Measurements from ENCODE around the gene ATP6V1E1.
"Not testable (repeated sequence)": the region's sequence is repeated elsewhere in the genome, so short reads cannot be mapped to it uniquely, and the experiment has no call there.

ATP6V1E1 gene

GRCh38 chr22:17648569-17648968 is 20.0 kb upstream of the ATP6V1E1 start:
- Histone ChIP-seq H3K4me3 (ENCODE audit: low read depth, low read length) (no peak overlapping the region), H3K4me1 (ENCODE audit: control insufficient read depth, insufficient read depth, low read length, unreplicated experiment) (no peaks in the 10 kb centered on the region), H3K36me3 (ENCODE audit: insufficient read depth, low read length) (no peaks in the 10 kb centered on the region), H2AFZ (ENCODE audit: low read length, unreplicated experiment) (no peak overlapping the region), H3K27ac (ENCODE audit: low read depth, low read length) (no peak overlapping the region), H3K79me2 (ENCODE audit: control insufficient read depth, insufficient read depth, low read length, unreplicated experiment) (peaks cover 4% of the 10 kb centered on the region), H3K27me3 (ENCODE audit: insufficient read depth, low read length) (no peaks in the 10 kb centered on the region)

- H3K27me3 ChIP-seq (ENCODE audit: insufficient read depth, low read length): no peaks in the 10 kb centered on the region
- no peak overlapping the region for H2AFZ ChIP-seq (ENCODE audit: low read length, unreplicated experiment)
- H3K4me3 ChIP-seq (ENCODE audit: low read depth, low read length): no peak overlapping the region
- H3K79me2 ChIP-seq (ENCODE audit: control insufficient read depth, insufficient read depth, low read length, unreplicated experiment): peaks cover 5% of the 10 kb centered on the region
- H3K4me1 ChIP-seq (ENCODE audit: control insufficient read depth, insufficient read depth, low read length, unreplicated experiment): no peaks in the 10 kb centered on the region
- no peaks in the 10 kb centered on the region for H3K36me3 ChIP-seq (ENCODE audit: insufficient read depth, low read length)
- no peak overlapping the region for H3K27ac ChIP-seq (ENCODE audit: low read depth, low read length)
Measured at GRCh38 chr22:17647991-17648390, 19.4 kb upstream of the ATP6V1E1 start.

- Histone ChIP-seq H3K36me3 (ENCODE audit: insufficient read depth, low read length) (no peaks in the 10 kb centered on the region), H3K79me2 (ENCODE audit: control insufficient read depth, insufficient read depth, low read length, unreplicated experiment) (peaks cover 9% of the 10 kb centered on the region), H3K27ac (ENCODE audit: low read depth, low read length) (no peak overlapping the region), H3K27me3 (ENCODE audit: insufficient read depth, low read length) (no peaks in the 10 kb centered on the region), H3K4me1 (ENCODE audit: control insufficient read depth, insufficient read depth, low read length, unreplicated experiment) (no peaks in the 10 kb centered on the region), H2AFZ (ENCODE audit: low read length, unreplicated experiment) (no peak overlapping the region), H3K4me3 (ENCODE audit: low read depth, low read length) (no peak overlapping the region)
Measured at GRCh38 chr22:17647452-17647851, 18.9 kb upstream of the ATP6V1E1 start.

- H3K4me3 ChIP-seq (ENCODE audit: low read depth, low read length); H3K27me3 ChIP-seq (ENCODE audit: insufficient read depth, low read length); H3K27ac ChIP-seq (ENCODE audit: low read depth, low read length); H2AFZ ChIP-seq (ENCODE audit: low read length, unreplicated experiment); H3K36me3 ChIP-seq (ENCODE audit: insufficient read depth, low read length): not testable (repeated sequence)
- peaks cover 13% of the 10 kb centered on the region for H3K4me1 ChIP-seq (ENCODE audit: control insufficient read depth, insufficient read depth, low read length, unreplicated experiment)
- peaks cover 28% of the 10 kb centered on the region for H3K79me2 ChIP-seq (ENCODE audit: control insufficient read depth, insufficient read depth, low read length, unreplicated experiment)
Measured at GRCh38 chr22:17642357-17642756, 13.8 kb upstream of the ATP6V1E1 start.

- Histone ChIP-seq H3K27ac (ENCODE audit: low read depth, low read length) (no peak overlapping the region), H3K27me3 (ENCODE audit: insufficient read depth, low read length) (no peaks in the 10 kb centered on the region), H3K4me1 (ENCODE audit: control insufficient read depth, insufficient read depth, low read length, unreplicated experiment) (peaks cover 14% of the 10 kb centered on the region), H3K4me3 (ENCODE audit: low read depth, low read length) (no peak overlapping the region), H3K36me3 (ENCODE audit: insufficient read depth, low read length) (no peaks in the 10 kb centered on the region), H3K79me2 (ENCODE audit: control insufficient read depth, insufficient read depth, low read length, unreplicated experiment) (peaks cover 28% of the 10 kb centered on the region), H2AFZ (ENCODE audit: low read length, unreplicated experiment) (no peak overlapping the region)
Measured at GRCh38 chr22:17641269-17641668, 12.7 kb upstream of the ATP6V1E1 start.

- Histone ChIP-seq H3K4me1 (ENCODE audit: control insufficient read depth, insufficient read depth, low read length, unreplicated experiment) (peaks cover 17% of the 10 kb centered on the region), H3K4me3 (ENCODE audit: low read depth, low read length) (peak overlapping the region; percentile 96), H3K79me2 (ENCODE audit: control insufficient read depth, insufficient read depth, low read length, unreplicated experiment) (peaks cover 25% of the 10 kb centered on the region), H3K27me3 (ENCODE audit: insufficient read depth, low read length) (no peaks in the 10 kb centered on the region), H3K36me3 (ENCODE audit: insufficient read depth, low read length) (no peaks in the 10 kb centered on the region), H3K27ac (ENCODE audit: low read depth, low read length) (peak overlapping the region; percentile 83), H2AFZ (ENCODE audit: low read length, unreplicated experiment) (peak overlapping the region; percentile 48)
Measured at GRCh38 chr22:17639247-17639741, 10.7 kb upstream of the ATP6V1E1 start.

- Histone ChIP-seq H3K79me2 (ENCODE audit: control insufficient read depth, insufficient read depth, low read length, unreplicated experiment) (peaks cover 25% of the 10 kb centered on the region), H2AFZ (ENCODE audit: low read length, unreplicated experiment) (peak within 1 kb of the TSS; percentile 48), H3K4me1 (ENCODE audit: control insufficient read depth, insufficient read depth, low read length, unreplicated experiment) (peaks cover 21% of the 10 kb centered on the region)
Measured at GRCh38 chr22:17638432-17639246, 10.1 kb upstream of the ATP6V1E1 start, which contains the start of gene BCL2L13. TSS of gene BCL2L13 (plus strand) at chr22:17638757. CDS start at chr22:17655712, 16,955 bp downstream.

GRCh38 chr22:17638182-17638431 is 9.6 kb upstream of the ATP6V1E1 start:
- peak overlapping the region; percentile 96 for H3K4me3 ChIP-seq (ENCODE audit: low read depth, low read length)
- no peaks in the 10 kb centered on the region for H3K36me3 ChIP-seq (ENCODE audit: insufficient read depth, low read length)
- H3K4me1 ChIP-seq (ENCODE audit: control insufficient read depth, insufficient read depth, low read length, unreplicated experiment): peaks cover 27% of the 10 kb centered on the region
- H2AFZ ChIP-seq (ENCODE audit: low read length, unreplicated experiment): peak overlapping the region; percentile 48
- peak overlapping the region; percentile 83 for H3K27ac ChIP-seq (ENCODE audit: low read depth, low read length)
- H3K27me3 ChIP-seq (ENCODE audit: insufficient read depth, low read length): no peaks in the 10 kb centered on the region
- H3K79me2 ChIP-seq (ENCODE audit: control insufficient read depth, insufficient read depth, low read length, unreplicated experiment): peaks cover 25% of the 10 kb centered on the region

More at GRCh38 chr22:17638432-17639246, 10.1 kb upstream of the ATP6V1E1 start, which contains the start of gene BCL2L13:
- H3K4me3 ChIP-seq (ENCODE audit: low read depth, low read length): peak within 1 kb of the TSS; percentile 96
- H3K27me3 ChIP-seq (ENCODE audit: insufficient read depth, low read length): no peaks in the 10 kb centered on the region
- no peaks in the 10 kb centered on the region for H3K36me3 ChIP-seq (ENCODE audit: insufficient read depth, low read length)
- peak within 1 kb of the TSS; percentile 83 for H3K27ac ChIP-seq (ENCODE audit: low read depth, low read length)

- peaks cover 31% of the 10 kb centered on the region for H3K4me1 ChIP-seq (ENCODE audit: control insufficient read depth, insufficient read depth, low read length, unreplicated experiment)
- H3K36me3 ChIP-seq (ENCODE audit: insufficient read depth, low read length): no peaks in the 10 kb centered on the region
- H3K27me3 ChIP-seq (ENCODE audit: insufficient read depth, low read length): no peaks in the 10 kb centered on the region
- peak overlapping the region; percentile 48 for H2AFZ ChIP-seq (ENCODE audit: low read length, unreplicated experiment)
- H3K27ac ChIP-seq (ENCODE audit: low read depth, low read length): peak overlapping the region; percentile 83
- H3K79me2 ChIP-seq (ENCODE audit: control insufficient read depth, insufficient read depth, low read length, unreplicated experiment): peaks cover 22% of the 10 kb centered on the region
- H3K4me3 ChIP-seq (ENCODE audit: low read depth, low read length): peak overlapping the region; percentile 96
Measured at GRCh38 chr22:17637490-17638181, 9.1 kb upstream of the ATP6V1E1 start.

GRCh38 chr22:17636850-17637249 is 8.3 kb upstream of the ATP6V1E1 start:
- H3K27me3 ChIP-seq (ENCODE audit: insufficient read depth, low read length); H3K4me3 ChIP-seq (ENCODE audit: low read depth, low read length); H3K27ac ChIP-seq (ENCODE audit: low read depth, low read length); H3K36me3 ChIP-seq (ENCODE audit: insufficient read depth, low read length); H2AFZ ChIP-seq (ENCODE audit: low read length, unreplicated experiment): not testable (repeated sequence)
- peaks cover 36% of the 10 kb centered on the region for H3K4me1 ChIP-seq (ENCODE audit: control insufficient read depth, insufficient read depth, low read length, unreplicated experiment)
- peaks cover 21% of the 10 kb centered on the region for H3K79me2 ChIP-seq (ENCODE audit: control insufficient read depth, insufficient read depth, low read length, unreplicated experiment)
